Spleen (tissue), 7 donors: Measurements from ENCODE around the gene TMEM106B.

Source experiments
- POLR2A ChIP-seq, 3 donors: fragments of 450-650 bp; IDR thresholded peaks; one replicate each; pipeline ENCODE4 v1.5.1; 2017; ENCODE audit warnings: antibody characterized with exemption in 3 of 3, mild to moderate bottlenecking in 1 of 3
- POLR2AphosphoS5 ChIP-seq, 3 donors: sonication (generic); formaldehyde crosslinking; IDR thresholded peaks; one replicate each; pipeline ENCODE4 v1.5.1; 2017; ENCODE audit warnings: antibody characterized with exemption in 3 of 3
- TF ChIP-seq, protein P1 (sequence below), 11 experiments: fragments of 200-600 bp in 7 of 11; fragments of 450-650 bp in 4 of 11; sonication (generic) in 4 of 11; IDR thresholded peaks in 8 of 11; conservative IDR thresholded peaks in 3 of 11; 1 replicate in 7 of 11; 2 replicates in 4 of 11; pipeline versions ENCODE4 v1.4.0 to v1.8.0; 2016 to 2021; ENCODE audit warnings: antibody characterized with exemption in 11 of 11, inconsistent platforms in 4 of 11, mild to moderate bottlenecking in 1 of 11
- donor health status: DM: no; HTN: no; CAD: no; lungs with moderate emphysema.
- donor health status: DM: no; HTN: no; CAD: no.
- donor health status: DM: no; HTN: no; CAD: no.

DNA sequence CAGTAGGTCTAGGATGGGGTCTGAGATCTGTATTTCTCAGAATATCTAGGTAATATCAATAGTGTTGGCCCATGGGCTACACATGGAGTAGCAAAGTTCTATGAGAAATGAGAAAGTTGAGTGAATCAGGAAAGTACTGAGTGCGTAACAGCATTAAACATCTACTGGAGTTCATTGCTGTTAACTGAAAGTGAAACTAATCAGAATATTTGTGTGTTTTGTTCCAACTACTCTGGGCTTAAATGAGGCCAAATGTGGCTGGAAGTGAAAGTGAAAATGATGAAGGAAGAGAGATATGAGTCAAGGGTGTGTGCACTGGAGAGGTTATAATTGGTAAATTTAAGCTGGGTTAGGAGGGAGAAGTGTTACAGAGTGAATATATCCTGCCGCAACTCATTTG is 46.5 kb downstream of the TMEM106B start:
- TF ChIP-seq, protein P1, sequence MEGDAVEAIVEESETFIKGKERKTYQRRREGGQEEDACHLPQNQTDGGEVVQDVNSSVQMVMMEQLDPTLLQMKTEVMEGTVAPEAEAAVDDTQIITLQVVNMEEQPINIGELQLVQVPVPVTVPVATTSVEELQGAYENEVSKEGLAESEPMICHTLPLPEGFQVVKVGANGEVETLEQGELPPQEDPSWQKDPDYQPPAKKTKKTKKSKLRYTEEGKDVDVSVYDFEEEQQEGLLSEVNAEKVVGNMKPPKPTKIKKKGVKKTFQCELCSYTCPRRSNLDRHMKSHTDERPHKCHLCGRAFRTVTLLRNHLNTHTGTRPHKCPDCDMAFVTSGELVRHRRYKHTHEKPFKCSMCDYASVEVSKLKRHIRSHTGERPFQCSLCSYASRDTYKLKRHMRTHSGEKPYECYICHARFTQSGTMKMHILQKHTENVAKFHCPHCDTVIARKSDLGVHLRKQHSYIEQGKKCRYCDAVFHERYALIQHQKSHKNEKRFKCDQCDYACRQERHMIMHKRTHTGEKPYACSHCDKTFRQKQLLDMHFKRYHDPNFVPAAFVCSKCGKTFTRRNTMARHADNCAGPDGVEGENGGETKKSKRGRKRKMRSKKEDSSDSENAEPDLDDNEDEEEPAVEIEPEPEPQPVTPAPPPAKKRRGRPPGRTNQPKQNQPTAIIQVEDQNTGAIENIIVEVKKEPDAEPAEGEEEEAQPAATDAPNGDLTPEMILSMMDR (IDR thresholded peaks at IDR 0.05 in 8 of 11, conservative IDR thresholded peaks at IDR 0.05 in 3 of 11) = no peak
- no peak for TF ChIP-seq POLR2AphosphoS5 (IDR thresholded peaks at IDR 0.05)
- TF ChIP-seq POLR2A (IDR thresholded peaks at IDR 0.05) = no peak
